ENCODE results near the gene CFB.
"Not testable (repeated sequence)": the region's sequence is repeated elsewhere in the genome, so short reads cannot be mapped to it uniquely, and the experiment has no call there.

CFB gene

GRCh38 chr6:31906122-31906521 lies 39.8 kb upstream of the CFB start:
- Histone ChIP-seq H3K36me3 (ENCODE audit: control insufficient read depth in 1 of 2, insufficient read depth in 2 of 2, low read length in 2 of 2) (no peaks in the 10 kb centered on the region), H3K79me1 (ENCODE audit: low read length) (peaks cover 8% of the 10 kb centered on the region), H4K12ac (ENCODE audit: low read depth, low read length) (no peak overlapping the region), H2AFZ (ENCODE audit: insufficient read depth, low read length, poor library complexity) (no peak overlapping the region), H3K79me2 (ENCODE audit: control insufficient read depth, insufficient read depth, low read length, poor library complexity) (no peaks in the 10 kb centered on the region), H3K27ac (ENCODE audit: low read depth, low read length) (no peak overlapping the region), H3K4me1 (ENCODE audit: control insufficient read depth in 1 of 2, insufficient read depth in 2 of 2, low read length in 2 of 2) (peaks cover 3% of the 10 kb centered on the region in 2 experiments), H2BK12ac (ENCODE audit: low read length) (no peak overlapping the region), H3K4me2 (ENCODE audit: low read length) (no peak overlapping the region), H4K8ac (ENCODE audit: low read depth, low read length) (no peak overlapping the region), H2BK120ac (ENCODE audit: insufficient read depth, low read length, poor library complexity) (no peak overlapping the region), H3K14ac (ENCODE audit: low read length) (no peak overlapping the region), H3K18ac (ENCODE audit: low read length) (no peak overlapping the region), H3K9ac (ENCODE audit: low read length) (no peak overlapping the region), H2AK5ac (ENCODE audit: low read length) (no peak overlapping the region), H3K23ac (ENCODE audit: low read length) (no peak overlapping the region), H3K4ac (ENCODE audit: low read depth, low read length) (no peak overlapping the region), H4K91ac (ENCODE audit: low read depth, low read length) (no peak overlapping the region), H3K4me3 (ENCODE audit: low read depth, low read length) (no peak overlapping the region), H3K9me3 (ENCODE audit: insufficient read depth, low read depth, low read length) (no peaks in the 10 kb centered on the region), H3K27me3 (ENCODE audit: insufficient read depth, low read length) (no peaks in the 10 kb centered on the region), H2BK5ac (ENCODE audit: low read depth, low read length, poor library complexity) (no peak overlapping the region)
- WGBS (ENCODE audit: extremely low coverage, insufficient coverage, insufficient read length): no CpG with 5 or more reads among the region's 4 CpGs
- DNase-seq: no peak

GRCh38 chr6:31906727-31907126 lies 39.2 kb upstream of the CFB start:
- WGBS (ENCODE audit: extremely low coverage, insufficient coverage, insufficient read length): no CpG with 5 or more reads among the region's 8 CpGs
- not testable (repeated sequence) for H2AK5ac ChIP-seq (ENCODE audit: low read length); H3K23ac ChIP-seq (ENCODE audit: low read length); H2BK5ac ChIP-seq (ENCODE audit: low read depth, low read length, poor library complexity); H3K79me1 ChIP-seq (ENCODE audit: low read length); H3K27ac ChIP-seq (ENCODE audit: low read depth, low read length); H3K18ac ChIP-seq (ENCODE audit: low read length); H3K9me3 ChIP-seq (ENCODE audit: insufficient read depth, low read depth, low read length); H2BK120ac ChIP-seq (ENCODE audit: insufficient read depth, low read length, poor library complexity); H3K4me1 ChIP-seq (ENCODE audit: control insufficient read depth in 1 of 2, insufficient read depth in 2 of 2, low read length in 2 of 2); H2BK12ac ChIP-seq (ENCODE audit: low read length); H3K27me3 ChIP-seq (ENCODE audit: insufficient read depth, low read length); H4K8ac ChIP-seq (ENCODE audit: low read depth, low read length); H3K9ac ChIP-seq (ENCODE audit: low read length); H3K4ac ChIP-seq (ENCODE audit: low read depth, low read length); H4K12ac ChIP-seq (ENCODE audit: low read depth, low read length); H2AFZ ChIP-seq (ENCODE audit: insufficient read depth, low read length, poor library complexity); H3K79me2 ChIP-seq (ENCODE audit: control insufficient read depth, insufficient read depth, low read length, poor library complexity); H3K4me2 ChIP-seq (ENCODE audit: low read length); H3K14ac ChIP-seq (ENCODE audit: low read length); H4K91ac ChIP-seq (ENCODE audit: low read depth, low read length); H3K36me3 ChIP-seq (ENCODE audit: control insufficient read depth in 1 of 2, insufficient read depth in 2 of 2, low read length in 2 of 2); H3K4me3 ChIP-seq (ENCODE audit: low read depth, low read length)
- DNase-seq: peak; percentile 58 to 68

GRCh38 chr6:31907158-31907813 lies 38.6 kb upstream of the CFB start:
- H2BK120ac ChIP-seq (ENCODE audit: insufficient read depth, low read length, poor library complexity): no peak overlapping the region
- no peaks in the 10 kb centered on the region for H3K4me1 ChIP-seq (ENCODE audit: control insufficient read depth in 1 of 2, insufficient read depth in 2 of 2, low read length in 2 of 2)
- H3K23ac ChIP-seq (ENCODE audit: low read length): no peak overlapping the region
- H2BK5ac ChIP-seq (ENCODE audit: low read depth, low read length, poor library complexity): no peak overlapping the region
- no peak overlapping the region for H2BK12ac ChIP-seq (ENCODE audit: low read length)
- H3K27ac ChIP-seq (ENCODE audit: low read depth, low read length): no peak overlapping the region
- WGBS (ENCODE audit: extremely low coverage, insufficient coverage, insufficient read length): no CpG with 5 or more reads among the region's 7 CpGs
- H4K91ac ChIP-seq (ENCODE audit: low read depth, low read length): no peak overlapping the region
- H3K4me2 ChIP-seq (ENCODE audit: low read length): no peak overlapping the region
- H3K36me3 ChIP-seq (ENCODE audit: control insufficient read depth in 1 of 2, insufficient read depth in 2 of 2, low read length in 2 of 2): no peaks in the 10 kb centered on the region
- no peak overlapping the region for H3K18ac ChIP-seq (ENCODE audit: low read length)
- no peak overlapping the region for H3K9ac ChIP-seq (ENCODE audit: low read length)
- H3K79me2 ChIP-seq (ENCODE audit: control insufficient read depth, insufficient read depth, low read length, poor library complexity): no peaks in the 10 kb centered on the region
- H2AFZ ChIP-seq (ENCODE audit: insufficient read depth, low read length, poor library complexity): no peak overlapping the region
- peak in 1 of 2 donors; percentile 72 for DNase-seq
- H3K79me1 ChIP-seq (ENCODE audit: low read length): no peaks in the 10 kb centered on the region
- no peak overlapping the region for H3K4ac ChIP-seq (ENCODE audit: low read depth, low read length)
- no peaks in the 10 kb centered on the region for H3K27me3 ChIP-seq (ENCODE audit: insufficient read depth, low read length)
- H3K9me3 ChIP-seq (ENCODE audit: insufficient read depth, low read depth, low read length): peaks cover 2% of the 10 kb centered on the region
- H3K4me3 ChIP-seq (ENCODE audit: low read depth, low read length): no peak overlapping the region
- H2AK5ac ChIP-seq (ENCODE audit: low read length): no peak overlapping the region
- H4K8ac ChIP-seq (ENCODE audit: low read depth, low read length): no peak overlapping the region
- no peak overlapping the region for H4K12ac ChIP-seq (ENCODE audit: low read depth, low read length)
- no peak overlapping the region for H3K14ac ChIP-seq (ENCODE audit: low read length)

- not testable (repeated sequence) for H3K27me3 ChIP-seq (ENCODE audit: insufficient read depth, low read length); H2BK120ac ChIP-seq (ENCODE audit: insufficient read depth, low read length, poor library complexity); H3K79me2 ChIP-seq (ENCODE audit: control insufficient read depth, insufficient read depth, low read length, poor library complexity); H2AFZ ChIP-seq (ENCODE audit: insufficient read depth, low read length, poor library complexity); DNase-seq; H3K36me3 ChIP-seq (ENCODE audit: control insufficient read depth in 1 of 2, insufficient read depth in 2 of 2, low read length in 2 of 2); H3K4ac ChIP-seq (ENCODE audit: low read depth, low read length); H3K9me3 ChIP-seq (ENCODE audit: insufficient read depth, low read depth, low read length); H3K4me2 ChIP-seq (ENCODE audit: low read length); H3K18ac ChIP-seq (ENCODE audit: low read length); H2BK12ac ChIP-seq (ENCODE audit: low read length); H4K91ac ChIP-seq (ENCODE audit: low read depth, low read length); H2BK5ac ChIP-seq (ENCODE audit: low read depth, low read length, poor library complexity); H3K23ac ChIP-seq (ENCODE audit: low read length); H3K4me3 ChIP-seq (ENCODE audit: low read depth, low read length); H4K12ac ChIP-seq (ENCODE audit: low read depth, low read length); H3K79me1 ChIP-seq (ENCODE audit: low read length); H3K9ac ChIP-seq (ENCODE audit: low read length); H3K4me1 ChIP-seq (ENCODE audit: control insufficient read depth in 1 of 2, insufficient read depth in 2 of 2, low read length in 2 of 2); H4K8ac ChIP-seq (ENCODE audit: low read depth, low read length); H3K14ac ChIP-seq (ENCODE audit: low read length); H3K27ac ChIP-seq (ENCODE audit: low read depth, low read length); H2AK5ac ChIP-seq (ENCODE audit: low read length)
- no CpG with 5 or more reads among the region's 5 CpGs for WGBS (ENCODE audit: extremely low coverage, insufficient coverage, insufficient read length)
These were observed 37.6 kb upstream of the CFB start for GRCh38 chr6:31908255-31908654.
